Erythroblast (primary cell): ENCODE results near the gene POLR1A.

Source experiments
- DNase-seq, 2 experiments: peaks; one replicate each; lab custom pipeline; 2025; lab: John Stamatoyannopoulos, UW
- GATA1 ChIP-seq: IDR thresholded peaks from 2 replicates; pipeline ENCODE4 v1.6.1; 2011; ENCODE audit warnings: low read depth, mild to moderate bottlenecking, control low read depth, low read length, moderate library complexity
- POLR2A ChIP-seq: IDR thresholded peaks from 2 replicates; pipeline ENCODE4 v1.6.1; 2011; ENCODE audit warnings: mild to moderate bottlenecking, low read length

The POLR1A gene

GRCh38 chr2:85983766-85984165 is 121.9 kb downstream of the POLR1A start:
- no peak for DNase-seq
- TF ChIP-seq POLR2A (no peak), GATA1 (no peak)

- TF ChIP-seq POLR2A, result no peak
- no peak for TF ChIP-seq GATA1
- no peak for DNase-seq
Observed at GRCh38 chr2:85981579-85982247, 124.0 kb downstream of the POLR1A start.

- TF ChIP-seq POLR2A (no peak), GATA1 (no peak)
Observed at GRCh38 chr2:85978883-85979780, 126.6 kb downstream of the POLR1A start.

GRCh38 chr2:85976106-85976920 is 129.4 kb downstream of the POLR1A start:
- DNase-seq, result no peak
- TF ChIP-seq GATA1 (no peak), POLR2A (no peak)

More at GRCh38 chr2:85978883-85979780, 126.6 kb downstream of the POLR1A start:
- DNase-seq, result no peak

DNA sequence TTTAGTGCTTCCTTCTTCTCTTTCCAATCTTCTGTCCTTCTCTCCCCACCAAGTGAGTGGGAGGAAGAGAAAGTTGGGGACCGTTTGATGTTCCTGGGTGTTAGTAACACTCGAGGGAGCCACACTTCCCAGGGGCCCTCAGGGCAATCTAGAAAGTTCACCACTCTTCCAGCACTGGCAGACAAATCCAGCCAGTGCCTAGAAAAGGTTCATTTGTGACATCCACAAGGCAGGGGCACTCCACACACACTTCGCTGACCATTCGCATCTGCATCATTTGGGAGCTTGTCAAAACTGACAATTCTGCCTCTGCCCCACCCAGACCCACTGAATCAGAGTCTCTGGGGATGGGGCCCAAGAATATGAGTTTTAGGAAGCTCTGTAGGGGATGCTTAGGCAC is 130.1 kb downstream of the POLR1A start:
- DNase-seq, result no peak
- TF ChIP-seq GATA1 (no peak), POLR2A (no peak)

- no peak for TF ChIP-seq POLR2A
- no peak for TF ChIP-seq GATA1
- DNase-seq, result no peak
Observed at GRCh38 chr2:85974390-85974789, 131.3 kb downstream of the POLR1A start.

- TF ChIP-seq POLR2A, result no peak
- TF ChIP-seq GATA1, result no peak
- DNase-seq, result no peak
Observed at GRCh38 chr2:85972355-85972754, 133.3 kb downstream of the POLR1A start.

DNA sequence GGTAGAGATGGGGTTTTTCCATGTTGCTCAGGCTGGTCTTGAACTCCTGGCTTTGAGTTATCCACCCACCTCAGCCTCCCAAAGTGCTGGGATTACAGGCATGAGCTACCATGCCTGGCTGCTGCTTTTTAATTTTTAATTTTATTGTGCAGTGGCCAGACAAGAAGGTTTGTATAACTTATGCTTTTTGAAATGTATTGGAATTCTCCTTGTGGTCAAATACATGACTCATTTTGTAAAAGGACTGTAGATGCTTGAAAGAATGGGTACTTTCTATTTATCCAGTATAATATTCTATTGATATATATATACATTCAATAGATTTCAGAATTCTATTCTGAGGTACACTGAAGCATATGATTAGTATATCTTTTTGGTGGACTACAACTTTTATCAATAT is 134.3 kb downstream of the POLR1A start:
- TF ChIP-seq POLR2A (no peak), GATA1 (no peak)
- DNase-seq, result no peak
